HG02970 (cell line): ENCODE data around the gene CCNDBP1.

ENCODE experiments used
- ATAC-seq: cut with Tn5 transposase; IDR thresholded peaks from one replicate; pipeline ENCODE4 v1.9.1; 2021; ENCODE audit warnings: mild to moderate bottlenecking, moderate library complexity, moderate number of reproducible peaks; ENCODE audit not compliant: unreplicated experiment, low FRiP score

CCNDBP1 gene

DNA sequence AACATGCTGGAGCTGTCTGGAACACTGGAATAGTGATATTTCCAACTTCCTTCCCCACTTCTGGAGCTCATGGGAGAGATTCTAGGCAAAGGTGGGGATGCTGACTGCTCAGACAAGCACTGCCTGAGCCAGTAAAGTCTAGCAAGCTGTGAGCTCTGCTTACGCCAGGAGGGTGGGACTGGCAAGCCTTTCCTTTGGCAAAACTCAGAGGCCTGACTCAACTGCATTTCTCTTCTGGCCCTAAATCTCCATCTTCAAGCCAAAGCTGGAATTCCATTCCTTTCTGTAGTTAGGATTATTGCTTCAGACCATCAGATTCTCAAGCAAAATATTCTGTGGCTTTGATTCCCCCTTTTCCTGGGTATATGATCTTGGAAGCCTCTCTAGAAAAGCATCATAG is 55.9 kb downstream of the CCNDBP1 start:
- no peak for ATAC-seq

DNA sequence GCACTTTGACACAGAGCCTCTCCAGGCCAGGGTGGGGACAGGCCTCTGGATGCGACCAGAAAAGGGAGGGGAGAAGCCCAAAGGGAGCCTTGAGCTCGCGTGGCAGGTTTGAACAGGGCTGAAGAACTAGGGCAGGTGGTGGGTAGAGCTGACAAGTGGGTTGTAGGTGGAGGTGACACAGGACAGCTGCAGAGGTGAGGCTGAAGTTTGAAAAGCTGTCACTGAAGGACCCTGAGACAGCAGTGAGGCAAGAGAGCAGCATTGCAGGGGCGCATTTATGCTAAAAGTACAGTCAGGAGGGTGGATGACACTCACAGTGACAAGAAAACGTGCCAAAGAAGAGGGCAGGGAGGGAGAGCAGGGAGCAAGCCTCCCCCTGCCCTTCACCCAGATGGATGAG is 57.4 kb downstream of the CCNDBP1 start:
- ATAC-seq: no peak

DNA sequence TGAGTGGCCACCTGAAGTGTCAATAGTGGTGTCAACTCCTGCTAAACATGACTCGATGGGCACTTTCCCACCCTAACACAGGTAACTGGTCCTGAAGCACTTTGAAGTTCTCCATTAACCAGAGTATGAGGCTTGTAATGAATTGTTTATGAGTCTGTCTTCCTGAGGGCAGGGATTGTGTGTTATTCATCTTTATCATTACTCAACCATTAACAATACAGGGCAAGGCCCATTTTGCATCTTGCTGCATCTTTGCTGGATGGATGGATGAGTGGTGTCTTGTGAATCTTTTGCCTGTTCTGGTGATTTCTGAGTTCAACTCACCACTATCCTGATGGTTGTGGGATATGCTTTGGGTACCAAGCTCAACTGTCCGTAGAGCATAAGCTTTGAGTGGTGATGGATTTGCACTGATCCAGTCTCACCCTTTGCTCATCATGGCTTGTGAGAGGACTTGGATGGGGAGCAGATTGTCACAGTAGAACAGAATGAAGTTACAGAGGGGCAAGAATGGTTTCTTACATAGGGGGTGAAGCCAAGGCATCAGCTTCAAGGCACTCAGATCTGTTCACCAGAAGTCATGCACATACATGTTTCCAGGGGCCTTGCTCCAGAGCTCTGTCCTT is 57.9 kb downstream of the CCNDBP1 start:
- no peak for ATAC-seq

DNA sequence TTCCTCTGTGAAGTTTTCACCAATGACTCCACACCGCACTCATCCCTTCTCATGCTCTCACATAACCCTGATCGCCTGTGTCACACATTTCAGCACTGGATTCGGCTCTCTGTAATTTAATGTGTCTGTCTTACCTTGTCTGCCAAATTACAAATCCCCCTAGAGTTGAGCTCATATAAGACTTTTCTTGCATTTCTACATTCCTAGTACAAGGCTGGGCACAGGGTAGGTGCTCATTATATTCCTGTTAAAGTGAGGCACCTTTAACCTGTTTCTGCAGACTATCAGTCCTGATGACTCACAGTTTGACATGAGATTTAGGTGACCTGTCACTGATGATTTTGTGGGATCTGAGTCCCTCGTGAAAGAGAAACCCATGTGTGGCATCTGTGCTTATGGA is 58.9 kb downstream of the CCNDBP1 start:
- no peak for ATAC-seq

DNA sequence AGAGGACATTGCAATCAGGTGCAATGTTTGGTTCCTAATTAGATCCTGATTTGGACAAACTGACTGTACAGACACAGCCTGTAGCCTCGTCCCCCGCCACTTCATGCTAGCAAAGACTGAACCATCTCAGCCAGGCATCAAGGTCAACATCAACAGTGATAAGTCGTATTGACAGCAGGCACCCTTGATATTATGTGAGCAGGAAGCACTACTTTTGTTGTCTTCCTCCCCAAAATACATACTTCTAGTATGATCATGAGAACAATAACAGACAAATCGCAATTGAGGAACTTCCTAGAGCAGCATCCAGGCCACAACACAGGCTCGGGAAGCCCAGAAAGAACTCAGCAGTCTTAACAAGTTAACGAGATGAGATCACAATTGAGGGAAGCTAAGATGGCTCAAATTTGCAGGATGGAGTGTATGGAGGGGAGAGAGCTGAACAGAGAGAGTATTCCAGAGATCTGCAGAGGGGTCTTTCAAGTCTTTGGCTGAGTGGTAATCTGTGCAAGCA is 61.1 kb downstream of the CCNDBP1 start:
- ATAC-seq: no peak
